Right lung (tissue), 5 donors: ENCODE measurements around the gene AEN. TPM values are rescaled to one million over a fixed set of nuclear protein-coding genes. Genes with fewer than 3 reads are reported as not detected.
"Not testable (repeated sequence)": the region's sequence is repeated elsewhere in the genome, so short reads cannot be mapped to it uniquely, and the experiment has no call there.

Experiments
- DNase-seq, 2 donors: peaks; one replicate each; pipeline ENCODE4 v3.0.0-alpha.2; 2013
- polyA plus RNA-seq, 5 donors: library from polyadenylated mRNA; unstranded; fragments of 120-200 nt; gene quantifications; one replicate each; pipeline versions ENCODE4 v1.2.1 to v1.2.3, GENCODE V29; 2013; ENCODE audit warnings: inconsistent platforms in 1 of 5, low replicate concordance in 1 of 5; ENCODE audit not compliant: insufficient read length in 5 of 5, insufficient read depth in 1 of 5

AEN gene
- polyA plus RNA-seq, 5 donors: 3.4 to 6.4 (median 5.2) TPM

DNA sequence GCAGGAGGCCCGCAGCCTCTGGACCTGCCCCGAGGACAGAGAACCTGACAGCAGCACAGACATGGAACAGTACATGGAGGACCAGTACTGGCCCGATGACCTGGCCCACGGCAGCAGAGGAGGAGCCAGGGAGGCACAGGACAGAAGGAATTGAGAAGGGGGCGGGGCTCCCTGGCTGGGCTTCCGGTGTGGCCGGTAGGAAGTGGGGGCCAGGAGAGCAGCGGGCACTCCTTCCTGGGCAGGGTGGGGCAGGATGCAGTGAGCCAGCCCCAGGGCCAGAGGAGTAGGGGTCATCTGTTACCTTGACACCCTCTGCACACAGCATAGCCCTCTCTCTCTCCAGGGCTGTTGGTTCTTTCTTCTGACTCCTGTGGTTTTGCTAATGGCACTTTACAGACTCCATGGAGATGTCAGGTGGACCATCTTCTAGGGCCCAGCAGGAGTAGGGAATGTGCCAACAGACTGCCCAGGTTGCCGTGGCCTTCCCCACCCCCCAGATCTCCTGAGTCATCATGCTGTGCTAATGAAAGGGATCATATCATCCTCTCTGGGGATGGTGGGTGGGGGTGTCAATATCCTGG lies 9.1 kb downstream of the AEN start:
- no peak for DNase-seq

DNA sequence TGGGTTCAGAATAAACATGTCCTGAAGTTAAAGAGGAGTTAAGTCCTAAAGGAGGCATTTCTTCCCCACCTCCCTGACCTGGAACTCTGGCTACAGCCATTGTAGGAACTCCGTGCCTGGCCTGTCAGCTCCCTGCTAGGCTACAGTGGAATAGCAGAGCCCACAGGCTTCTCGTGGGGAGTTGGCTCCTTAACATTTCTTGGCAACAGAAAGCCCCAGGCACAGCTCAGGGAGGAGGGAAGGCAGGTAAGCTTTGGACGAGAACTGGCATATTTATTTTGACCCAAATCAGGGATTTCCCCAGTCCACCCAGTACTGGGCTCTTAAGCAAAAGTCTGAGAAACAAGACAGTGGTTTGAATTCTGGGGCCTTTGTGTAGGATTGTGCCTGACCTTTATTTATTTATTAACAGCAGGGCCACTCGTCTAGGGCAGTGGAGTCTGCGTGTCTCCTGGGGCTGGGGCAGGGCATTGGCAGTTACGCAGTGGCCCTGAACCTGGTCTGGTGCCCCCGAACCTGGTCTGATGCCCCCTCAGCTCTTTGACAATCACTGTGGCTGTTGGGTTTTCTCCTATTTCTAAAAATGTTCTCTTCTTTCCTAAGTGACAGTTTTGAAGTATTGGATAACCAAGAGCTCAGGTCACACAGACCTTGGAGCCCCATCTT lies 9.8 kb downstream of the AEN start:
- no peak for DNase-seq

- no peak for DNase-seq
Observed at GRCh38 chr15:88631464-88632028, 10.4 kb downstream of the AEN start.

DNA sequence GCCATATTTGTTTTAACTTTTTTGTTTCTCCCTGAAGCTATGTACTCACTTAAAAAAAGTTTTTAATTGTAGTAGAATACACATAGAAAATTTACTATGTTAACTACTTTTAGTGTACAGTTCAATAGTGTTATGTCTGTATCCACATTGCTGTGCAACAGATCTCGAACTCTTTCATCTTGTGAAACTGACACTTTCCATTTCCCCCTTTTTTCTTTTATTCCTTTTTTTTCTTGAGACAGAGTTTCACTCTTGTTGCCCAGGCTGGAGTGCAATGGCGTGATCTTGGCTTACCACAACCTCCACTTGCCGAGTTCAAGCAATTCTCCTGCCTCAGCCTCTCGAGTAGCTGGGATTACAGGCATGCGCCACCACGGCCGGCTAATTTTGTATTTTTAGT lies 11.7 kb downstream of the AEN start:
- DNase-seq: not testable (repeated sequence)

DNA sequence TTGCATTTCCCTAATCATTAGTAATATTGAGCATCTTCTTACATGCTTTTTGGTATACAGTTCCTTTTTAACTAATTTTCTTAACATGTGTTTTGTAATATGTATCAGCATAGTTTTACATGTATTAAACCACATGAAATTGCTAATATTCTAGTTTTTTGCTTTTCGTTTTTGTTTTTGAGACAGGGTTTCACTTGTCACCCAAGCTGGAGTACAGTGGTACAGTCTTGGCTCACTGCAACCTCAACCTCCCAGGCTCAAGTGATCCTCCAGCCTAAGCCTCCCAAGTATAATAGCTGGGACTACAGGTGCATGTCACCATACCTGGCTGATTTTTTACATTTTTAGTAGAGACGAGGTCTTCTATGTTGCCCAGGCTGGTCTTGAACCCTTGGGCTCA lies 13.3 kb downstream of the AEN start:
- no peak for DNase-seq

GRCh38 chr15:88635318-88635717 lies 14.2 kb downstream of the AEN start:
- no peak for DNase-seq

GRCh38 chr15:88636050-88636449 lies 14.9 kb downstream of the AEN start:
- DNase-seq: no peak

DNA sequence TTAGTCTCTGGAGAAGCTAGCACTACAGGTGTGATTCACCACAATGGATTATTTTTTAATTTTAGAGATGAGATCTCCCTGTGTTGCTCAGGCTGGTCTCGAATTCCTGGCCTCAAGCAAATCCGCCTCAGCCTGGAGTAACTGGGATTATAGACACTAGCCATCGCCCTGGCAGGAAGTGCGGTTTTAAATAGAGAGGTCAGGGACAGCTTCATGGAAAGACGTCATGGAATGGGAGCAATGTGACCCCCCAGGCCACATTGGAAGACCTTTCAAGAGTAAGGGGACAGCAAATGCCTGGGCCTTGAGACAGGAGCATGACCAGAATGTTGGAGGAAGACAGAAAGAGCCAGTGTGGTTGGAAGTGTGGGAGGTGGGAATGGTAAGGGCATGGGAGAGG lies 15.5 kb downstream of the AEN start:
- no peak for DNase-seq

- no peak for DNase-seq
Observed at GRCh38 chr15:88637436-88637835, 16.3 kb downstream of the AEN start.

DNA sequence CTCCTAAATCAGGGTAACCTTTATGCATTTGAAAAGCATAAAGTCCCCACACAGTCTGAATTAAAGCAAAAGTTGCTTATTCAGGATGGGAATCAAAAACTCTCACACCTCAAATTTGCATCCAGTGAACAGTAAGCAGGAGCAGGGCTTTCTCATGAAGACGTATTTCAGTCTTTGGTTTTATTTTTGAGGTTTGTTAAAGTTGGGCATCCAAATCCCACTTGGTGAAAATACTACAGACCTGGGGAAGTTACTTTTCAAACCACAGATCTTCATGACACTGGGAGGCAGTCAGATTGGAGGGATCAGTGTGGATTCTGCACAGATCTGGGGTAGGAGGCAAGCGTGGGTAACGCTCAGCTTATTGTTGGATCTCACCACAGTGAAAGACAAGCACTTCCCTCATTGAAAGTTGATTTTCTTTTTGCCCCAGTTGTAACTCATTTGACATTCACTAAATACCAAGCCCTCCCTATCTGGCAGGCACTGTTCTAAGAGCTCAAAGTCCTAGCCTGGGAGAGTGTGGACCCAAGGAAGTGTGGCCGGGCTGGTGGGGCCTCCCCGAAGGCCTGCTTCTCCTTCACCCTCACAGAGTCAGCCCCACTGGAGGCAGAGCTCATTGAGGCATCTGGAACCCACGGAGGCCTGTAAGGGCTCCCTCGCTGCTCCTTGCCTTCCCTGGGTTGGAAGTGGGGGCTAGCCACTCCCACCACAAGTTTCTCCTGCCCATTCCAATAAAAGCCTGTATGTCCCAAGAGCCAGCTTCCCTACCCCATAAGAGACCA lies 16.9 kb downstream of the AEN start:
- no peak for DNase-seq

DNA sequence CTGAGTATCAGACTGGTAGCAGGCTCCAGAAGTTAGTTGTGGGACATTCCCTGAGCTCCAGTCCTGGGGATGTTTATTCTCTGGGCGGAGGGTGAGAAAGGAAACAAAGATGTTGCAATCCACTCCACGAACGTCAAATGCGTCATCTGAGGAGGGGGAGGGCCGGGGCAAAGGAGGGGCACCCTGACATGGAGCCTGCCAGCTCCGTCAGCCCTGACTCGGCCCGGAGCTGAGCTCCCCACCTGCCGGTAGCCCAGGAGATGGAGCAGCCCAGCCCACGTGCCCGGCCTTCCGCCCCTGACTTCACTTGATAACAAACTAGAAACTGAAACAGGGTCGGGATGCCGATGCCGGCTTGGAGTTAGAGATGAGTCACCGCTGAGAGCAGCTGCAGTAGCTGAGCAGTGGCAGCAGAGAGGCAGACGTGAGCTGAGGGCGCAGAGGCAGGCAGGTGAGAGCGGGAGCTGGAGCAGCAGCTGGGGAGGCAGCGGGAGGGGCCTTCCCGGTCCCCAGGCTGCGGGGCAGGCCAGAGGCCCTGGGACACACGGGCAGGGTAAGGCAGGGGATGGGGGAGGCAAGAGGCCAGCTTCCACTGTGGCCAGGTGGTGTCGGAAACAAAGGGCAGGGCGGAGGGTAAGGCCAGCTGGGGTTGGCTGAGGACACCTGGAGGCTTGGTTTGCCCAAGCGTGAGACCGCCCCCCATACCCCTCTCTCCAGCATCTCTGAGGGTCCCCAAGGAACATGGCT lies 17.7 kb downstream of the AEN start, which contains the start of gene ISG20:
Gene ISG20 (plus strand): TSS at position 391 of the 747 bp plus-strand sequence. CDS start 351 bp downstream, at position 742.
- peak; percentile 88 to 91 for DNase-seq

DNA sequence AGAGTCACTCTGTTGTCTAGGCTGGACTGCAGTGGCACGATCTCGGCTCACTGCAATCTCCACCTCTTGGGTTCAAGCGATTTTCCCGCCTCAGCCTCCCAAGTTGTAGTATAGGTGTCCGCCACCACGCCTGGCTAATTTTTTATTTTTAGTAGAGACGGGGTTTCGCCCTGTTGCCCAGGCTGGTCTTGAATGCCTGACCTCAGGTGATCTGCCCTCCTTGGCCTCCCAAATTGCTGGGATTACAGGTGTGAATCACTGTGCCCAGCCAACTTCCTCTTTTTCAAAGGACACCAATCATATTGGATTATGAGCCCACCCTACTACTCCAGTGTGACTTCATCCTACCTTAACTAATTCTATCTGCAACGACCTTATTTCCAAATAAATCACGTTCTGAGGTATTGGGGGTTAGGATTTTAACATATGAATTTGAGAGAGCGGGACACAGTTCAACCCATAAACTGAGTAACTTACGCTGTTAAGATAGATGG lies 20.9 kb downstream of the AEN start:
- no peak for DNase-seq

GRCh38 chr15:88642514-88642913 lies 21.4 kb downstream of the AEN start:
- DNase-seq: not testable (repeated sequence)

GRCh38 chr15:88644741-88645140 lies 23.6 kb downstream of the AEN start:
- DNase-seq: no peak

- no peak for DNase-seq
Observed at GRCh38 chr15:88645171-88646087, 24.3 kb downstream of the AEN start.

DNA sequence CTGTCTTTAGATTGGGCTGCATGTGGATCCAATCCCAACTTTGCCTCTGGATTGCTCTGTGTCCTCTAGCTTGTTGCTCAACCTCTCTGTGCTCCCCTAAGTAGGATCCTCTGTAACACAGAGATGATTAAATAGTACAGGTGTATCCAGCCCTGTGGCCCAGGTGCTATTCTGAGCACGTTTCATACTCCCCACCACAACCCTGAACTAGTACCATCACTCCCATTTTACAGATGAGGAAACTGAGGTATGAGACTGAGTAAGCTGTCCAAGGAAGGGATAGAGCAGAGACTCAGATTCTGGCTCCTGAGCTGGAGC lies 24.9 kb downstream of the AEN start:
- DNase-seq: no peak

- DNase-seq: no peak
Observed at GRCh38 chr15:88646951-88647350, 25.8 kb downstream of the AEN start.

DNA sequence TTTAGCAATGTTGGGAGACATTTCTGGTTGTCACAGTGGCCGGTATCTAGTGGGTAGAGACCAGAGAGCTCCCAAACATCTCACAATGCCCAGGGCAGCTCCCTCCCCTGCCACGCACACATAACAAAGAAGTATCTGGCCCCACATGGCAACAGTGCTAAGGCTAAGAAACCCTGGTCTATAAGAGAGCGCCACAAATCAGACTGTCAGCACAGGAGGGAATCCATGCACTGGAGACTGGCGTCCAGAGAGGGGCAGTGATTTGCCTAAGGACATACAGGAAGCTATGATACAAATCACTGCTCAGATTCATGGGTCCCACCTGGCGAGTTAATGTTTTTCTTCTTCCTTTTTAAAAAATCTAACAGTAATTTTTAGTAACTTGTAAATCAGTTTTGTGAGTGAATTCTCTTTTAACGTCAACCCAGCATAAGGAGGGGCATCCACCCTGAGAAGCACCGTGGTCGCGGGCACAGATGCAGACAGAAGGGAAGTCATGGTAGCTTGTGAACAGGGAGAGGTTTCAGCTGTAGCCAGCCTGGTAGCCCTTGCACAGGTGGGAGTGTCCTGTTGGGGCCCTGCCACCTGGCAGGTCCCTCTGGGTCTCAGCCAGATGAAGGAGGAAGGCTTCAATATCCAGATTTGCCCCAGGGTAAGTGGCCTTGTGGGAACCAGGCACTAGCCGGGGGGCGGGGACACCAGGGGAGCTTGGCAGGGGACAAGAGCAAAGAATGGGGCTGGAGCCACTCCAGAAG lies 26.4 kb downstream of the AEN start:
- no peak for DNase-seq

GRCh38 chr15:88648357-88649214 lies 27.4 kb downstream of the AEN start:
- no peak for DNase-seq
